Endodermal cell (in vitro differentiated cells): ENCODE results near the gene COL27A1. TPM values are rescaled to one million over a fixed set of nuclear protein-coding genes. Genes with fewer than 3 reads are reported as not detected.

ENCODE experiments used
- DNase-seq: peaks from one replicate; pipeline ENCODE4 v3.0.0-alpha.2; 2017
- H3K27ac ChIP-seq: 2 replicates; pipeline ENCODE4 v1.5.1; 2013; ENCODE audit warnings: mild to moderate bottlenecking, low read depth, low read length, moderate library complexity
- H3K27me3 ChIP-seq: 2 replicates; pipeline ENCODE4 v1.6.1; 2013; ENCODE audit warnings: mild to moderate bottlenecking, low read length, moderate library complexity; ENCODE audit not compliant: insufficient read depth, control insufficient read depth, poor library complexity, severe bottlenecking
- H3K36me3 ChIP-seq: 2 replicates; pipeline ENCODE4 v1.7.0; 2013; ENCODE audit warnings: mild to moderate bottlenecking, low read length, moderate library complexity; ENCODE audit not compliant: control insufficient read depth, insufficient read depth
- H3K4me1 ChIP-seq: one replicate; pipeline ENCODE4 v1.7.0; 2013; ENCODE audit warnings: low read length; ENCODE audit not compliant: control insufficient read depth, insufficient read depth
- H3K4me3 ChIP-seq: 2 replicates; pipeline ENCODE4 v1.5.1; 2013; ENCODE audit warnings: mild to moderate bottlenecking, low read length, moderate library complexity
- H3K9ac ChIP-seq: 2 replicates; pipeline ENCODE4 v1.6.1; 2013; ENCODE audit warnings: mild to moderate bottlenecking, low read length, moderate library complexity; ENCODE audit not compliant: poor library complexity, severe bottlenecking; ENCODE audit errors: extremely low read depth
- H3K9me3 ChIP-seq: 2 replicates; pipeline ENCODE4 v1.6.1; 2013; ENCODE audit warnings: mild to moderate bottlenecking, low read length, moderate library complexity; ENCODE audit not compliant: control insufficient read depth
- H3K27ac Mint-ChIP-seq: 2 replicates; pipeline ENCODE4 v1.8.0; 2020; ENCODE audit warnings: mixed read lengths
- H3K27me3 Mint-ChIP-seq: 2 replicates; pipeline ENCODE4 v1.8.0; 2021; ENCODE audit warnings: mild to moderate bottlenecking, mixed read lengths; ENCODE audit not compliant: insufficient read depth
- H3K36me3 Mint-ChIP-seq: 2 replicates; pipeline ENCODE4 v1.8.0; 2020; ENCODE audit warnings: low read depth, mixed read lengths
- H3K4me1 Mint-ChIP-seq: 2 replicates; pipeline ENCODE4 v1.8.0; 2020; ENCODE audit warnings: mixed read lengths
- H3K4me3 Mint-ChIP-seq: 2 replicates; pipeline ENCODE4 v1.8.0; 2020; ENCODE audit warnings: mild to moderate bottlenecking, moderate library complexity, mixed read lengths
- H3K9me3 Mint-ChIP-seq: 2 replicates; pipeline ENCODE4 v1.8.0; 2020; ENCODE audit warnings: mild to moderate bottlenecking, mixed read lengths
- CTCF ChIP-seq: fragments of 200-600 bp; sonication (generic); conservative IDR thresholded peaks from 2 replicates; pipeline ENCODE4 v1.5.0; 2021; ENCODE audit warnings: antibody characterized with exemption, mild to moderate bottlenecking
- WGBS, 2 experiments: methylation state at CpG; one replicate each; pipeline versions ENCODE4 v1.1.5 to v1.1.7; 2013; ENCODE audit warnings: missing lambda C conversion rate in 2 of 2, mixed read lengths in 1 of 2; ENCODE audit not compliant: insufficient coverage in 1 of 2, insufficient read length in 1 of 2; 5-methylcytosine and 5-hydroxymethylcytosine counted together
- total RNA-seq, 2 donors: library from RNA; stranded (reverse); fragmentation: NEBNext Ultra II Directional in 1 of 2; extraction: Animal tissue kit (Norgen Biotek cat#: 25700) in 1 of 2; gene quantifications; 2 replicates in 1 of 2; 3 replicates in 1 of 2; pipeline ENCODE4 v1.2.1, GENCODE V29; 2021

Gene COL27A1
- total RNA-seq, 2 donors from 2014 or later, result 43.8 to 69.5 TPM

GRCh38 chr9:114165407-114166102 lies 10.2 kb downstream of the COL27A1 start:
- Mint-ChIP-seq H3K4me3 (no peak overlapping the region), H3K27me3 (no peaks in the 10 kb centered on the region), H3K9me3 (no peaks in the 10 kb centered on the region), H3K36me3 (peaks cover 15% of the 10 kb centered on the region), H3K27ac (no peak overlapping the region), H3K4me1 (peaks cover 23% of the 10 kb centered on the region)
- no peak for DNase-seq
- H3K36me3 ChIP-seq, result peaks cover 51% of the 10 kb centered on the region
- no peak overlapping the region for H3K9ac ChIP-seq
- WGBS, 2 experiments, result 89 to 100% methylated on average over 1 of the region's 1 CpG
- peaks cover 15% of the 10 kb centered on the region for H3K4me1 ChIP-seq
- H3K27me3 ChIP-seq, result no peaks in the 10 kb centered on the region
- H3K9me3 ChIP-seq, result no peaks in the 10 kb centered on the region
- no peak overlapping the region for H3K4me3 ChIP-seq
- TF ChIP-seq CTCF, result no peak
- H3K27ac ChIP-seq, result no peak overlapping the region

GRCh38 chr9:114166103-114166470 lies 10.8 kb downstream of the COL27A1 start:
- no peak for DNase-seq
- Mint-ChIP-seq H3K27ac (no peak overlapping the region), H3K4me3 (no peak overlapping the region), H3K36me3 (peaks cover 14% of the 10 kb centered on the region), H3K27me3 (no peaks in the 10 kb centered on the region), H3K4me1 (peaks cover 23% of the 10 kb centered on the region), H3K9me3 (no peaks in the 10 kb centered on the region)
- H3K4me3 ChIP-seq, result no peak overlapping the region
- TF ChIP-seq CTCF, result no peak
- WGBS, 2 experiments, result 88 to 100% methylated on average over 1 of the region's 1 CpG
- H3K9ac ChIP-seq, result no peak overlapping the region
- peaks cover 13% of the 10 kb centered on the region for H3K4me1 ChIP-seq
- H3K27me3 ChIP-seq, result no peaks in the 10 kb centered on the region
- H3K9me3 ChIP-seq, result no peaks in the 10 kb centered on the region
- no peak overlapping the region for H3K27ac ChIP-seq
- H3K36me3 ChIP-seq, result peaks cover 53% of the 10 kb centered on the region

GRCh38 chr9:114166614-114167572 lies 11.6 kb downstream of the COL27A1 start:
- Mint-ChIP-seq H3K27ac (no peak overlapping the region), H3K9me3 (no peaks in the 10 kb centered on the region), H3K27me3 (no peaks in the 10 kb centered on the region)

More at GRCh38 chr9:114166614-114167572, 11.6 kb downstream of the COL27A1 start:
- no peak overlapping the region for H3K4me3 ChIP-seq
- H3K27me3 ChIP-seq, result no peaks in the 10 kb centered on the region
- WGBS, 2 experiments, result 93 to 100% methylated on average over 1 to 7 of the region's 8 CpGs
- H3K36me3 ChIP-seq, result peaks cover 55% of the 10 kb centered on the region
- peaks cover 13% of the 10 kb centered on the region for H3K4me1 ChIP-seq
- H3K27ac ChIP-seq, result no peak overlapping the region
- DNase-seq, result no peak
- H3K9me3 ChIP-seq, result no peaks in the 10 kb centered on the region
- no peak for TF ChIP-seq CTCF
- H3K4me1 Mint-ChIP-seq, result peaks cover 19% of the 10 kb centered on the region
- peaks cover 19% of the 10 kb centered on the region for H3K36me3 Mint-ChIP-seq
- no peak overlapping the region for H3K9ac ChIP-seq
- H3K4me3 Mint-ChIP-seq, result no peak overlapping the region
